Measurements from ENCODE around the gene TTI1.

DNA sequence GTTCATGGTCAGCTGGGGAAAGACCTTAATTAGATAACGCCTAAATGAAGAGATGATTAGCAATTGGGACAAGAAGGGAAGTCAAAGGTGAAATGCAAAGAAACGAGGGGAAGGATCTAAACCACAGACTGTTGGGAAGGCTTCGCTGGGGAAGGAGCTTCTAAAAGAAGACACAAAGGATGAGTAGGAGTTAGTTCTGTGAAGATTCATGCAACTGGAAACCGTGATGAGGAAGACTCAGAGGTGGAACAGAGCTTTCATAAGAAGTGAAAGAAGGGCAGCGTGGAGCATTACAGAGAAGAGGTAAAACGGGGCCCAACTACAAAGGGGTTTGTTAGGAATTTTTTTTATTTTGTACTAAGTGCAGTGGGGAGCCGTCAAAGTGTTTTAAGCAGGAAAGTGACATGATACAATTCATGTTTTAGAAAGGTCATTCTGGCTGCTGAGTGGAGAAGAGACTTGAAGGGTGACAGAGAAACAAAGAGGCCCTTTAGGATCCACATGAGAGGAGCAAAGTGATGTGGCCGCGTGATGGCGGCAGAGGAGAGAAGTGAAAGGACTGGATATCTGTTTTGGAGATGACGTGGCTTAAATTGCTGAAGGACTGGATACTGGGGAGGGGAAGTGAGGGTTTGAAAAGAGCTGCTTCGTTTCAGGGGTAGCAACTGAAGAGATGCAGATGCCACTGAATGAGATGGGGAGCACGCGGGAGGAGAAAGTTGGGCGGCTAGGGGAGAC, 33.6 kb downstream of the TTI1 start:
- no peak for TF ChIP-seq ZNF830 (tag by site-specific recombination; IDR thresholded peaks at IDR 0.05; ENCODE audit: low read depth)
- TF ChIP-seq ZNF174 (tag by site-specific recombination; IDR thresholded peaks at IDR 0.05), result no peak
- TF ChIP-seq, protein P1, sequence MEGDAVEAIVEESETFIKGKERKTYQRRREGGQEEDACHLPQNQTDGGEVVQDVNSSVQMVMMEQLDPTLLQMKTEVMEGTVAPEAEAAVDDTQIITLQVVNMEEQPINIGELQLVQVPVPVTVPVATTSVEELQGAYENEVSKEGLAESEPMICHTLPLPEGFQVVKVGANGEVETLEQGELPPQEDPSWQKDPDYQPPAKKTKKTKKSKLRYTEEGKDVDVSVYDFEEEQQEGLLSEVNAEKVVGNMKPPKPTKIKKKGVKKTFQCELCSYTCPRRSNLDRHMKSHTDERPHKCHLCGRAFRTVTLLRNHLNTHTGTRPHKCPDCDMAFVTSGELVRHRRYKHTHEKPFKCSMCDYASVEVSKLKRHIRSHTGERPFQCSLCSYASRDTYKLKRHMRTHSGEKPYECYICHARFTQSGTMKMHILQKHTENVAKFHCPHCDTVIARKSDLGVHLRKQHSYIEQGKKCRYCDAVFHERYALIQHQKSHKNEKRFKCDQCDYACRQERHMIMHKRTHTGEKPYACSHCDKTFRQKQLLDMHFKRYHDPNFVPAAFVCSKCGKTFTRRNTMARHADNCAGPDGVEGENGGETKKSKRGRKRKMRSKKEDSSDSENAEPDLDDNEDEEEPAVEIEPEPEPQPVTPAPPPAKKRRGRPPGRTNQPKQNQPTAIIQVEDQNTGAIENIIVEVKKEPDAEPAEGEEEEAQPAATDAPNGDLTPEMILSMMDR (tag by site-specific recombination; IDR thresholded peaks at IDR 0.05), result no peak
- no peak for TF ChIP-seq ZBTB17 (tag by site-specific recombination; IDR thresholded peaks at IDR 0.05)
- TF ChIP-seq ZNF274 (IDR thresholded peaks at IDR 0.05; ENCODE audit: low read length), result no peak
- TF ChIP-seq ZNF274 (tag by site-specific recombination; IDR thresholded peaks at IDR 0.05; ENCODE audit: borderline replicate concordance), result no peak

All from HEK293 (cell line).